GM12874 (cell line): ENCODE measurements around the gene LMBRD2.

Experiments used
- CTCF ChIP-seq: IDR thresholded peaks from 2 replicates; pipeline ENCODE4 v1.5.1; 2011; ENCODE audit warnings: low read depth, mild to moderate bottlenecking, control low read depth, low read length, moderate library complexity; ENCODE audit not compliant: insufficient read depth

The LMBRD2 gene

GRCh38 chr5:36150676-36151433, 832 bp downstream of the LMBRD2 start:
- TF ChIP-seq CTCF = no peak

GRCh38 chr5:36147681-36148080, 4.0 kb downstream of the LMBRD2 start:
- TF ChIP-seq CTCF = no peak

DNA sequence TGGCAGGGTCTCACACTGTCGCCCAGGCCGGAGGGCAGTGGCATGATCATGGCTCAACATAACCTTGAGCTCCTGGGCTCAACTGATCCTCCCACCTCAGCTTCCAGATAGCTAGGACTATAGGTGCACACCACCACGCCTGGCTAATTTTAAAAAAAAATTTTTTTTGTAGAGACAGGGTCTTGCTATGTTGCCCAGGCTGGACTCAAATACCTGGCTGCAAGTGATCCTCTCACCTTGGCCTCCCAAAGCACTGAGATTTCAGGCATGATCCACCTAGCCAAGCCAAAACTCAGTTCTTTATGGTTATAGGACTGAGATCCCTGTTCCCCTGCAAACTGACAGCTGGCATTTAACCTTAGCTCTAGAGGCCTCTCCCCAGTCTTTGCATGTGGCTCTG, 5.3 kb downstream of the LMBRD2 start:
- TF ChIP-seq CTCF = no peak

- no peak for TF ChIP-seq CTCF
Observed at GRCh38 chr5:36145311-36145710, 6.4 kb downstream of the LMBRD2 start.

DNA sequence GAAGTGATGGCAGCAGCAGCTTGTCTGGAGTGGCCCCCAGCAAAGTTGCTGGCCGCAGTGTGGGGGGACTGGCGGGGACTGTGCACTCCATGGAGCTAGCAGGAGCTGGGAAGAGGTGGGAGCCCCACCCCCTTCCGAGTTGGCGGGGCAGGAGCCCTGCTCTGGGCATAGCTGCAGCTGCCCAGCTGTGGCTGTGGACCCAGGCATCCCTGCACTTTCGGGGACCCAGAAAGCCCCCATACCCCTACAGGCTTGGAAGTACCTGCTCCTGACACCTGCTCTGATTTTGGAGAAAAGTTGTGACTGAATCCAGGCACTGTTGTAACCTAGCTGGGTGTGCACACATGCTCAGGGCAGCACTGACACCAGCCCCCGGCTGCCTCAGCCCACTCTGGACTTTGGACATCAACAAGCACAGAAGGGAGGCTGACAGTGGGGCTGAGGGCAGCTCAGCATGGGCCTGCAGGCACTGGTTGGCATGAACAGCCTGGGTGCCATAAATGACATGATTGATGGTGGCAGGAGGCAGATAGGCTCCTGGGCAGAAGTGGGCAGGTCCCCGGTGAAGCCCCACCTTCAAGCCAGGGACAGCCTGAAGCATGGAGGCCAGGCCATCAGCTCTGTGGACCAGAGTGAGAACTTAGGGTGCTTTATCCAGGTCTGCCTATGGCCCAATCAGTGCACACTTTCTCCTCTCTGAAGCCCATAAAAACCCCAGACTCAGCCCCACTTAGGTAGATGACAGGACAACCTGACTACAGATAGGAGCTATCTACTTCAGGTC, 12.6 kb downstream of the LMBRD2 start:
- no peak for TF ChIP-seq CTCF

DNA sequence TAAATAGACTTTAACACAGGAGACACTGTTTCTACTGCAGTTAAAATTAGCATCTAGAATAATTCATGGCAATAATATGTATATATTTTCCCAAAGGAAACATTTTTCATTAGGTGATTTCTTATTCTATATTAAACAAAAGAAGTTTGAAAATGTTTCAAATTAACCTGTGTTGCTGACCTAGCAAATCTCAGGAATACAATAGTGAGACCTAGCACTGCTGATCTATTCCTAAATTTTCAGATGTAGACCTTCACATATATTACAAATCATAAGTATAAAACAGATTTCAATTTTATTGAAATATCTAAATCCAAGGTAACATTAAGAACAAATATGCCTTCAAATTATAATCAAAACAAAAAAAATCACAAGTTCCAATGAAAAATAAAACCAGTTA, 15.1 kb downstream of the LMBRD2 start:
- TF ChIP-seq CTCF = no peak

GRCh38 chr5:36135988-36136387, 15.7 kb downstream of the LMBRD2 start:
- TF ChIP-seq CTCF = no peak
